ENCODE results near the gene NID1. TPM values are rescaled to one million over a fixed set of nuclear protein-coding genes. Genes with fewer than 3 reads are reported as not detected.

NID1 gene
- total and polyA plus RNA-seq, 9 of the 15 experiments (the other 6 are each of a cell fraction or from before 2014, with no cell fraction given), result 0.22 TPM; not detected in 8

GRCh38 chr1:235960809-235961208, 104.1 kb downstream of the NID1 start:
- Histone ChIP-seq H3K9me3 (replicated peaks; ENCODE audit: control insufficient read depth, insufficient read depth, low read depth, low read length) (no peaks in the 10 kb centered on the region), H3K4me1 (replicated peaks in 1 of 2; ENCODE audit: control insufficient read depth in 2 of 2, insufficient read depth in 2 of 2, low read length in 2 of 2) (no peaks in the 10 kb centered on the region), H3K27ac (ENCODE audit: extremely low read depth, low read depth, low read length) (no peak overlapping the region), H3K36me3 (ENCODE audit: control insufficient read depth, insufficient read depth, low read length) (no peaks in the 10 kb centered on the region), H3K27me3 (ENCODE audit: control insufficient read depth in 2 of 2, insufficient read depth in 2 of 2, low read length in 2 of 2) (peaks cover 6 to 17% of the 10 kb centered on the region in 2 experiments; a peak in 2 of 5 replicates), H4K20me1 (replicated peaks; ENCODE audit: control insufficient read depth, insufficient read depth, low read length) (no peaks in the 10 kb centered on the region; the same call in 1 of the 2 replicates), H3K4me3 (no peak overlapping the region), H2AFZ (ENCODE audit: low read depth, low read length) (no peak overlapping the region), H3K9ac (ENCODE audit: insufficient read depth in 1 of 2, low read depth in 2 of 2, low read length in 2 of 2) (no peak overlapping the region), H3K9me1 (ENCODE audit: control insufficient read depth, insufficient read depth, low read length) (no peaks in the 10 kb centered on the region), H3K79me2 (ENCODE audit: control insufficient read depth, insufficient read depth, low read length) (no peaks in the 10 kb centered on the region), H3K4me2 (ENCODE audit: insufficient read depth, low read length) (no peak overlapping the region)
- TF ChIP-seq STAT5B (CRISPR knock-in tag; IDR thresholded peaks at IDR 0.05) (no peak), ZNF24 (IDR thresholded peaks at IDR 0.05) (no peak), AFF4 (CRISPR knock-in tag; IDR thresholded peaks at IDR 0.05) (no peak), CEBPG (CRISPR knock-in tag; IDR thresholded peaks at IDR 0.05) (no peak), CEBPG (tag; conservative IDR thresholded peaks at IDR 0.05 in 1 of 2, IDR thresholded peaks at IDR 0.05 in 1 of 2) (no peak), RUNX1 (IDR thresholded peaks at IDR 0.05; ENCODE audit: low read depth) (no peak)
- ChIA-PET POLR2A (no interaction called here), CTCF (ENCODE audit: low intra/inter-chr PET ratio) (no interaction called here)
- in situ Hi-C loops (cut with MboI), result no loop called here
- intact Hi-C loops (cut with micrococcal nuclease), result no loop called here
- 0% methylated on average over 4 of the region's 4 CpGs for WGBS (ENCODE audit: insufficient coverage, low coverage, missing lambda C conversion rate)
- ATAC-seq, result no peak
- FAIRE-seq, result no peak
- DNase-seq (ENCODE audit: extremely low read depth in 1 of 4, low spot score in 3 of 4), result no peak
- BruUV-seq (replicated peaks), result no TSS peak

Measured in K562 (cell line).